Endometrium (tissue), 2 donors: ENCODE data around the gene ANK3.

Experiments
- FAIRE-seq: peaks from 2 replicates; lab custom pipeline; 2012; peaks lifted over from hg19 to GRCh38; lab: Jason Lieb, UNC
- donor health status: control.
- donor health status: control.

ANK3 gene

DNA sequence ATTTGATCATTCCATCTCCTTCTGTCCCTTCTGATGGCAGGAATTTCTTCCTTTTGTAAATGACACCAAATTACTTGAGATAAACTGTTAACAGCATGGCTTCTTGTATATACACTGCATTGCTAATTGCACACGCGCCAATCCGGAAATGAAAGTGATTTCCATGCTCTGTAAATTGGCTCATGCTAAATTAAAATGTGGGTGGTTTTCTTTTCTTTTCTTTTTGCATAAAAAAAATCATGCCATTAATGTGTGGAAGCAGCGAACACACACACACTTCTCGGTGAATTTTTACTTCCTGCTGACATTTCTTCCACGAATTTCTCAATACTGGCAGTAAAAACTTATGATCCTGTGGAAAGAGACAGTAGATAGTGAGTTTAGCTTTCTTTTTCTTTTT is 360.2 kb downstream of the ANK3 start:
- no peak for FAIRE-seq

DNA sequence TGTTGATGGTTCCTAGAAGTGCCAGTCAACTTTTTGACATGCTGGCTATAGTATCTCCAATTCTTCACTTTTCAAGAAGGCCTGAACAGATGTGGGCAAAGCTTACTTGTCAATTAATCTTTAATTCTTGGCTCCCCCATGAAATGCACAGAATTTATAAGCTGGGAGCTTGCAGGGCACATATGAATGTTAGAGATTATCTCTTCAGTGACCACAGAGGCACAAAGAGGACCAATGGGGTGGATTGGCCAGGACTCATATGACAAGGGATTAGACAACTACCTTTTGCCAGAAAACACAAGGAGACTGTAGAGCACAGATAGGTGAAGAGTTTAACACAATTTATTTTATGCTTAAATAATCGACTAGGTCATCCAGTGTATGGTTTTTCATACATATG is 361.6 kb downstream of the ANK3 start:
- FAIRE-seq, result no peak

DNA sequence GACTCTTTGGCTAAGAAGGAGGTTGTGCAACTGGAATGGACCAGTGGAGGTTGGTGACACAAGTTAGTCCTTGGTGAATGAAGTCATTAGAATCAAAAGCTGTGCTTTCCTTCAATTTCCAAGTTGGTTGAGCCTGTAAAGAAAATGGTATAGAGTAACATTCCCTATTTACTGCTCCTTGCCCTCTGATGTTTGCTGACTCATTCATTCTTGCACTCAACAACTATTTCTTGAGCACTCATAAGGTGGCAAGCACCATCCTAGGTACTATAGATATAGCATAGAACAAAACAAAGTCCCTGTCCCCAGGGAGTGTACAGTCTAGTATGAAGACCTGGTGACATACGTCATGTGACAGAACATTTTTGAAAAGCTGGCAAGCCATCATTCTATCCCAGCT is 364.4 kb downstream of the ANK3 start:
- FAIRE-seq, result no peak

DNA sequence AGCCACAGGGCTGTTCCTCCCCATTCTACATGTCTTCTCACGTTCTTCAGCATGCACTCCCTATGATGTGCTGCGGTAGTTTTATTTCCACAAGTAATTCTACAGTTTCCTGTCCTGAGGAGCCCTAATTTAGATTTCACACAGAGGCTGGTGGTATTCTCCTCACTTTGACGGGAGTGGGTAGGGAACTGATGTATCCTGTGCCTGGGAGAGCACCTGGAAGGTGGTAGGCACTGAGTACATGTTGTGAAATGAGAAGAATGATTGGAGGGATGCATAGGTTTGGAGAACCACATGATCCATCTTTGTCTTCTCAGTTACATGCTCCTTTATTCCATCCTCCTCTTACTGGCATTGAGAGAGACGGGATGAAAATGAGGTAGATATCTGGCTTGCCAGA is 365.2 kb downstream of the ANK3 start:
- FAIRE-seq, result no peak

DNA sequence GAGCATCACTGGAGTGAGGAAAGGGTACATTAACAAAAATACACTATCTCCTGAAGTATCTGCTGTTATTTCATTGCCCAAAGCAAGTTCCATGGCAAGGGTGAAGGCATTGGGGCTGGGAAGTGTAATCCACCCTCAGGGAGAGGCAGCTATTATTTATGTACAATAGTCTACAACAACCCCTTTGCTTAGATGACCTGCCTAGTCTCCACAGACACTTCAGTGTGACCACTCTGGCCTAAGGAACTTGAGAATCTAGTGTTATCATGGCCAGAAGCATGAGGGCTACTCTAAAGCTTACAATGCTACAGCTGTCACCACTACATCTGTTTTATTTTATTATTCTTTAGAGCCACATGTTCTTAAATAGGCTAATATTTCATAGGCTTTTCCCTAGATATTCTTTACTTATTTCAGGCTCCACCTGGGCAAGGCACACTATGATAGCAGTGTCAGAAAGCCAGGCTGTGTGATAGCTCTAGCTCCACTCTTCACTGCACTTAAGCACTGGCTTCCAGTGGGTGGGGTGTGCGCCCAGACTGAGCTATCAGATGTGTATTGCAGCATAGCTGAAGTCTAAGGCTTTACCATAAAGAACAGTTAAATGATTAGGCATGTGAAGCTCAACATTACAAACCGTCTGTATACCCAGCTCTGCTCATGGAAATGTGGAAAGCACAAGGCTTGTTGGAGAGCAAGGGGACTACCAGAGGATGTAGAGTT is 366.4 kb downstream of the ANK3 start:
- FAIRE-seq, result no peak

DNA sequence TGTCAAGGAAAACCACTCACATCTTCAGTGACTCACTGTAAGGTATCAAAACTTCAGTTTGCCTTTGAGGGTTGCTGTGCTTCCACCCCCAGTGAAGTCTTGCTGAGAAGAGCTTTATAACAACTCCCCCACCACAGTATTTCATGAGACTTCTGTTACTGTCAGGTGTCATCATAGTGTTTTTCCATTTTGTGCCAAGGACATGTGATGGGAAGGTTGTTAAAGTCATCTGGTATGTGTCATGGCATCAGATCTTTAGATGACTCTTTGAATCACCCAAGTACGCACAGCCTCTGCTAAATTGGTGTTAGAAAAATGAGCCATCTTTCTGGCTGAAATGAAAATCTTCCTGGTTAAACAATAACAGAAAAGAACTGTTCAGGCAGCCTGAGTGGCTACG is 368.3 kb downstream of the ANK3 start:
- FAIRE-seq, result no peak

DNA sequence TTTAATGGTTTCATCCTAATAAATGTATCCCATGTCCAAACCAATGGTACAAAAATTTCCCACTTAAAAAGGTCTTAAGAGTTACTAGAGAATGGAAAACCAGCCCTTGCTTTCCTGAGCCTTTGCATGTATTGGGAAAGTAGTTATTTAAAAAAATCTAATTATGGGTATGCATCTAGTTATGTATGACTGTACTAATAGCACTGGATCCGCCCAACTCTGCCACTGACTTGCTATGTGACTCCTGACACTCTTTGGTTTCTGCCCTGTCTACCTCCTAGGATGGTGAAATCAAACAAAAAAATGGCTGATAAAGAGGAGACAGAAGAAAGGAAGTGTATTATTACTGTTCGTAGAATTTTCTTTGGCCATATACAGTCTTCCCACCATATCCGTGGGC is 372.9 kb downstream of the ANK3 start:
- FAIRE-seq, result no peak

DNA sequence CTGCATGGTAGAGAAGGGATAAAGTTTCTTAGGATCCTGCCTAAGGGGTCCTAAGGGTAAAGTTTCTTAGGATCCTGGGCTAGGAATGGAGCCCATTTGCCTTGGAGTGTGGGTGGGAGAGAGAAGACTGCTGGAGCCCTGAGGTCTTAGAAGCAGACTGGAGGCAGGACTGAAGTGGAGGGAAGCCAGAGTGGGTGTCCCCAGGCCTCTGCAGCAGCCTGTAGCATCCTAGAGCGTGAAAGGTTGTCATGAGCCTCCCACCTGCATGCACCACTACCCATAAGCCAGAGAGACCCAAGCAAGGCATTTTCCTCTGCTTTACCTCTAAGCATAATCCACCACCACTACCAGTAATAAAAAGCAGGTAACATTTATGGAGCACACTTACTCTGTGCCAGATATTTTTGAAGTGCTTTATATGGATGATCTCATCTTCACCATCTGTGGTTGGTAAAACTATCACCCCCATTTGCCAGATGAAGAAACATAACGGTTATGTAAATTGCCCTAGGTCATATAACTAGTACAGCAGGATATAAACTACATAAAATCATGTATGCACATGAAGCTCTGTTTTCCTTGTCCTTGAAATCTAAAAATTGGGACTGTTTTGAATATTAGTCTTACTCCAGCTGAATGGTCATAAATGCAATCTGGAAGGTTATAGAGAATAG is 379.8 kb downstream of the ANK3 start:
- no peak for FAIRE-seq

DNA sequence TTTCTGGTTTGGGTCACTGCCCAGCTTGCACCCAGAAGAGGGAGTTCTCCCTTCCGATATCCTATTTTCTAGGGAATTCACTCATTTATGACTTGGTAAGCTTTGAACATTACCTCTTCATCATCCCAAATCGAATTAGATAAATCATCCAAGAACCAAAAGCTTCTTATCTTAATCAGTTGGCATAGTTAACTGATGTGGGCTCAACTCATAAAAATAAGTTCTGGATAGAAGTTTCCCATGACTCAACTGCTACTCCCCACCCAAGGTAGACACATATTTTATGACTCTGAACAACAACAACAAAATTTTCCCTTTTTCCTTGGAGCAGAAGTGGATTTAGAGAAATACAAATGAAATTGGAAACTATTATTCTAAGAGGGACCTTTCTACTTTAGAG is 380.4 kb downstream of the ANK3 start:
- no peak for FAIRE-seq

DNA sequence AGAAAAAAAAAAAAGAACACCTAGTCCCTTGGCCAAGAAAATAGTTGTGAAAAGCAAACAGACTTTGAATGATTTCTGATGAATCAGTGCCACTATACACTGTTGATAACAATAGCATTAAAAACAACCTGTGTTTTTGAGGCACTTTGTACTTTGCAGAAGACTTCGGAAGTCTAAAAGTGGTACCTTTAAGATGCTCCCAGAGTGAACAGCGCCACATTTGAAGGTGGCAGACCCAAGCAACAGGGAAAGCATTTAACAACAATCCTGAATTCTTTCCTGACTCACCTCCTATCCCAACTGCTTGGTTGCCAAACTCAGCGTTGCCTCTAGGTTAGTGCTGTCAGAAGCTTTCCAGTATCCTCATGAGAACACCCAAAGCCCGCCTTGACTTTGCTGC is 380.9 kb downstream of the ANK3 start:
- no peak for FAIRE-seq

DNA sequence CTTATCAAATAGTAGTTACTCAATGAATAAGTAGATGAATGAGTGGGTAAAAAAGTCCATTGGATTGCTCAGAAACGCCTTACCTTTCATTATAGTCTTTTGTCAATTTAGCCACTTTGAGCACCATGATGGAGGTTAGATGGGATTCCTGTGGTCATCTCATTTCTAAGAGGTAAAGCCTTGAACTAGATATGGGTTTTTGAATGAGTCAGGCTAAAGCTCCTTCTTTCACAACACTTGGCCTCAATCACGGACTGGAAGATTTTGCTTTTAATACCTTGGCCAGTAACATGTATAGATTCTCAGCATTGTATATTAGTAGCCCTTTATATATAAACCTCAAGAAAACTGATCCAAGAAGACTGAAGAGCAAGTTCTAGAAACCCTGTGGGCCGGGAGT is 383.6 kb downstream of the ANK3 start:
- FAIRE-seq, result no peak

DNA sequence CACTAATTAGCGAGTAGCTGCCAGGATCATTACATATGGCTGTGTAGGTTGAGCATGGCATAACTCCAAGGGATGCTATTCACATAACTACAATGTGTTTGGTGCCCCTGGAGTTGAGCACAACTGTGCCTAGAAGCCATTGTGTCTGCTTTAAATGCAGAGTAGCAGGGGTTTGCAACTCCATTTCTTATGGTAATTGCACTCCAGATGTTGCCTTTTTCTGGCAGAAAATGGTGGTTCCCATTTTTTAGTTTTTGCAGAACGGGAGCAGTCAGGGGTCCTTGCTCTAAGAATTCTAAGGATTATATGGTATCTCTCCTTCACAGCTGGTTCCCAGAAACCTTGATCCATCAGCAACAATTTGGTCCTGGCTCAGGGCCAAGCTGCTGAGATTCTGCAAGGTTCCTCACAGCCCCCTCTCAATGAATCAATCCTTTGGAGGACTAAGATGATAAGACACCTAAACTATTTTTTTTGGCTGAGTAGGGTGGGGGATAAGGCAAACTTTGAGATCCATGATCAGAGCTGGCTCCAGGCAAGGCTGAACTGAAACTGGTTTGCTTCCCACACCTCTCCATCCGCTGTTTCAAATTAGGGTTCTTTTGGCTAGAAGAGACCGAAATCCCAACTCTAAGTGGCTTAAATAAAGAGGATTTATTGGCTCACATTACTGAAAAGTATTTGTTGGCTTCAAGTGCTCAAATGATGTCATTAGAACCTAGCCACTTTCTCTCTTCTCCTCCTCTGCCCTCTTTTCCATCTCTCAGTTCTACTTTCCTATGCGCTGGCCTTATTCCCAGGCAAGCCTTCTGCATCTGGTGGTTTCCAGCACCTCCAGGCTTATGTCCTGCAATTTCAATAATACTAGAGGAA is 385.8 kb downstream of the ANK3 start:
- no peak for FAIRE-seq

DNA sequence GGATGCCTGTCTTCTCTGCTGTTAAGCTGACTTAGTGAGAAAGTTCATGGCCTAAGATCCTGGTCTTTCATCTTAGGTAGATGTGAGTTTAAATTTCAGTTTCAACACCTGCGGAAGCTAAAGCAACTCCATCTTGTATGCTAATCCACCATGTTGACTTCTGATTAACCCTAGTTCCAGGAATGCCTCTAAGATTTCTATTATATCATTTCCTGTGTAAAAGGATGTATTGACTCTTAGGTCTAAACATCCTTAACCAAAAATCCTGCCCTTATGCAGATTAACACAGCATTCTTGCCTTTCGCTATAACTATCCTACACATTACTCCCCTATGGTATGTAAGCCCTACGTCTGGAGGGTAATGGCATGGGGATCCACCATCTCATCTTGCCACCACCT is 388.9 kb downstream of the ANK3 start:
- no peak for FAIRE-seq

DNA sequence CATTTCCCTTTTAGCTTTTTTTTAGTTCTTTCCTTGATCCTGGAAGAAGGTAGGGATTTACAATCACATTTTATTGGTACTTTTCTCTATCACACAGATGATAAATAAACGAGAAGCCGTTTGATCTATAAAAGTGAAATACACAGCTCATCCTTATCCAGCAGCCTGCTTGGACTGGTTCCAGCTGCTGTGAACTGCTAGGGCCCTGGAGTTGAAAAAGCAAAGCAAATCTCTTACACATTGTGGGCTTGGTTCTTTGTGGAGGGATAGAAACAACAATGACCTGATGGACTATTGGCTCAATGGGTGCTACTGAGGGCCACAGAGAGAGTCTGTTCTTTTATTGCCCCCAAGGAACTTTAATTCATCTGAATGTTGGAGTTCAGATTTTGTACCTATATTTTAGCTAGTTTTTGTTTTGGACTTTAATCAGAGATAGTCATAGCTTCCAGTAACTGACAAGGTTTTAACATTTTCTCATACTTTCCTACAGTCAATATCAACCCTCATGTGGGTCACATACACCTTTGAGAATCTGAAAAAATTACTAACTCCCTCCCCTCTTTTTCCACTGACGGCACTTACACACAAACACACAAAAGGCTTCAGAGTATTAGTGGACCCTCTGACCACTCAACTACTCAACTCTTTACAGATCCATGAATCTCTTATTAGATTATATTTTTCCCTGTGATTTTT is 391.7 kb downstream of the ANK3 start:
- no peak for FAIRE-seq

DNA sequence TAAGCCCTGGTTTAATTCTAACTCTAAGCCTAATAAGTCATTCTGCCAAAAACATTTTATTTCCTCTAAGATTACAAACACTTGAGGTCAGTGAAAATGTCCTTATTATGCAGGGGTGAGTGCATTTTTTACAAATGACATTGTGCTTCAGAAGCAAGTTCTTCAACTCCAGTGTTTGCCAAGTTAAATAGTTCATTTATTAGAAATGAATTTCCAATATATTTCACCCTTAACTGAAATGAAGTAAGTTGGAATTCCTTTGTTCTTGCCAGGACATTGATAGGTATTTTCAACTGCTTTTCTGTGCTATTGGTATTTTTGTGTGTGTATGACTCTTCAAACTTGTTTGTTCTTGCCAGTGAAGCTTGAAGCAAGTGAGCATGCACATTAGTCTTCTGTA is 393.8 kb downstream of the ANK3 start:
- no peak for FAIRE-seq

DNA sequence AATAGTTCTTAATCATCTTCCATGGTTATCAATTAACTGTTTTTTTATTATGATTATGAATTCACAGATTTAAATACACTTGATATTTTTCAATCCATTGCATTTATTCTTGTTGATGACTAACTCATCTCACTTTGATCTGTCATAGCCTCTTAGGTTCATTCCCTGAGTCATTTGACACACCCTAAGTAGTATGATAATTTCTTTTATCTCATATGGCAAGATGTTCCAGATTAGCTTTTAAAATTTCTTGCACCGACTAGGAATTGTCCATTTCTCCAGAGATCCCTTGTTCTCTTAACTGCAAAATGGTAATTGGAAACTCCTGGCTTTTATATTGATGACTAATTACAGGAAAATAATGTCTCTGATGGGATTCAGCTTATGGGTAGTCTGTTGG is 395.7 kb downstream of the ANK3 start:
- FAIRE-seq, result no peak

DNA sequence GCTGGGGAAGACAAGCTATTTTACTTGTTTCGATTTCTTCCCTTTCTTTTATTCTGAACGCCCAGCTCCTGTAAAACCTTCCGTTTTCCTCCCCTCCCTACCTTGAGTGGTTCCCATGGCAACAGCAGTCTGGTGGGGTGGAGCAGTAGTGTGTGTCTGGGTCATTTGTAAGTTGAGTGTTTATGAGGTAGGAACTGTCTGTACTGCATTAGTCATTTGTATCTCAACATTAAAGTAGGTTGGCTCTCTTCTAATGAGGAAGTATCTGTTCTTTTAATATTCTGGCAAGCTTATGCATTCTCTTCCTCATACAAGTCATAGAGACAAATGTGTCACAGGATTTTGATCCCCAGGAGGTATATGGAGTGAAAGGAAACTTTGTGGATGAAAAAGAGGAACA is 398.0 kb downstream of the ANK3 start:
- no peak for FAIRE-seq

DNA sequence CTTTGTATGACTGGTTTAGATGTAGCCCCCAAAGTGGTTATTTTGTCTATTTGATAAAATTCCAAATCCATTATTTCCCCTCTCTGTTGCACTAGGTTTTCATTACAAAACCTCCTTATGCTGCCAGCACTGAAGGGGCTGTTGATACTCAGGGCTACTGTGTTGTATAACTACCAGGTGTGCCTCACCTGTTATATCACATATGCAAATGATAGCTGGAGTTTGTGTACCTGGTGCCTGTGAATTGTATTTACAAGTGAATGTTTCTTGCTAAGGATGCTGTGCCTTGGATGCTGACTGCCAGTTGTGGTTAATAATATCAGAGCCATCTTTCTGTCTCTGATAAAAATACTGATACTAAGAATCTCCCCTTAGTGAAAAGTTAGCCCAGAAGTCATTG is 398.6 kb downstream of the ANK3 start:
- no peak for FAIRE-seq

DNA sequence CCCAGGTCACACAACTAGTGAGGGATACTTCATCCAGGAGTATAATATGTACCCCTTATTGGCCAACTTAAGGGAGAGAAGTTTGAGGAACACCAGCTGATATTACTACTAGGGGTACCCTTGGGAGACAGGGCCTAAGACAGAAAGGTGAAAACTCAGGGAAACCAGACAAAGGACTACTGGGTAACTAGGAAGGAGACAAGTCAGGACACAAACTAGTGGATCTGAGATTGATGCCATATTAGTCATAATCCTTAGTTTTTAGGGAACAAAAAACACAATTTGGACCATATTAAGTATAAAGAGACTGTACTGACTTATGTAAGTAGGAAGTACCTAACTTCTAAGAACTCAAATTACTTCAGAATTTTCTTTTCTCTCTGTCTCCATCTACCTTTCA is 404.0 kb downstream of the ANK3 start:
- no peak for FAIRE-seq

DNA sequence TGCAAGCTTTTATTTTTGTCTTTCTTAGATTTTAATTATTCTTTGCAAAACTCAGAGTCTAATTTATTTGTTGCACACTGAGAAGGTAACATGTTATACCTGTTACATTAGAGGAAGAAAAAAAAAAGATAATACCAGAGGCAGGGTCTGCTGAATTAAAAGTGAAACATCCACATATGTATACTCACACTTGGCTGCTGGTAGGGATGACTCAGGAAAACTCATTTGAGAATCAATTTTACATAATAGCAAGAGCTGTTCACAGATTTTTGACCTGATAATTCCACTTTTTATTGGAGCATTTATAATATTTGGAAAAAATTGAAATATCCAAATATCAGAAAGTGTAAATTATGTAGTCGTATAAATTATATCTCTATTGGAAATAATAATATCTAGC is 405.3 kb downstream of the ANK3 start:
- FAIRE-seq, result no peak

DNA sequence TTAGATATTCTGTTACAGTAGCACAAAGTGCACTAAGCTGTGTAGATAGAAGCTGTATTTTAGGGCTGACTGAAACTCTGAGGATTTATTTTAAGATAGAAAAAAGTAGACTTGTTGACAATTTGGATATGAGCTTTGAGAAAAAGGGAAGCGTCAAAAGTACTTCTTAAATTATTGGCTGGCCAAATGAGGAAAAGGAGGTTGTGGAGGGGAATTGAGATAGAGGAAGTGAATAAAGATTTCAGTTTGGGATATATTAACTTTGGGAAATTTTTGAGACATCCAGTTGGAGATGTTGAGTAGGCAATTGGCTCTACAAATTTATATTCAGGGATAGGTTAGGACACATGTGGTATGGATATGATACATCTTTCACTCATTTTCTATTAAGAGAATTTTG is 409.3 kb downstream of the ANK3 start:
- FAIRE-seq, result no peak

DNA sequence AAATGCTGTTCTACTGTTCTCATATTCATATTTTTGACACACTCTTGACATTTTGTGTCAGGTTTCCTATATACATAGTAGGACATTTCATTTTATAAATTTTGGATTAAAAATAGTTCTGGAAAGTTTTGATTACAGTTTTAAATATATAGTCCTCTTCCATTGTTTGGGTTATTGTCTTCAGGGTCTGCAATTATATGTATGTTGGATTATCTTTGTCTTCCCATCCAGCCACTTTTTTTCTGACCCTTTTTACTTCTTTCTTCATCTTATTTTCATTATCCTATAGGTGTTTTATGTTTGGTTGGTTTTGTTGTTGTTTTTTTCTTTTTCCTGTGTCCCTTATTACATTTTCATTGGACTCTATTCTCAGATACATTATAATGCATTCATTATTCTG is 412.2 kb downstream of the ANK3 start:
- no peak for FAIRE-seq

DNA sequence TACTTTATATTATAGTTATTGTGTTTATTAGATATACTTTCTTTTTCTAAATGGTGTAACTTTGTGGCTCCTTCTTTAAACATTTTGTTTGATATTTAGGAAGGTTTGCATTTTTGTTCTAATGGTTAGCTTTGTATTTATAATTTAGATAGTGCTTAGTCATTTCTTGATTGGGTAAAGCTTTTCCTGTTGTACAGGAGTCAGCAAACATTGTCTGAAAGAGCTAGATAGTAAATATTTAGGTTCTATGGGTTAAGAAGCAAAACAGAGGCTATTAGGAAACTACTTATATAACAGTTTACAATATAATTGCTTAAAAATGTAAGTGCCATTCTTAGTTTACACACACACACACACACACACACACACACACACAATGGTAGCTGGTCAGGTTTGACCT is 412.8 kb downstream of the ANK3 start:
- FAIRE-seq, result no peak
